Activated CD8-positive, alpha-beta T cell treated with anti-CD3 and anti-CD28 coated beads for 36 hours (primary cell): ENCODE data around the gene INMT. TPM values are rescaled to one million over a fixed set of nuclear protein-coding genes. Genes with fewer than 3 reads are reported as not detected.

Experiments
- ATAC-seq: fragments of 200-7000 bp; cut with Tn5 transposase; one replicate; pipeline ENCODE4 v1.10.0; 2021; ENCODE audit warnings: mild to moderate bottlenecking, moderate library complexity
- CTCF ChIA-PET: fragments of 350-600 bp; sonication (Branson Sonifier 250); formaldehyde crosslinking; loops from one replicate; lab custom pipeline; 2021; ENCODE audit warnings: antibody characterized with exemption; lab: Charles Lee
- POLR2A ChIA-PET: fragments of 350-600 bp; sonication (Branson Sonifier 250); formaldehyde crosslinking; loops from one replicate; lab custom pipeline; 2021; ENCODE audit warnings: antibody characterized with exemption; lab: Charles Lee
- DNase-seq: peaks from one replicate; pipeline ENCODE4 v3.0.0-alpha.2; 2020
- H3K27ac Mint-ChIP-seq: one replicate; pipeline ENCODE4 v1.8.0; 2021; ENCODE audit warnings: mild to moderate bottlenecking, mixed read lengths
- H3K27me3 Mint-ChIP-seq: one replicate; pipeline ENCODE4 v1.8.0; 2021; ENCODE audit warnings: mixed read lengths
- H3K36me3 Mint-ChIP-seq: one replicate; pipeline ENCODE4 v1.8.0; 2021; ENCODE audit warnings: low read depth, mixed read lengths
- H3K4me1 Mint-ChIP-seq: one replicate; pipeline ENCODE4 v1.8.0; 2021; ENCODE audit warnings: low read depth, mixed read lengths
- H3K4me3 Mint-ChIP-seq: one replicate; pipeline ENCODE4 v1.8.0; 2021; ENCODE audit warnings: mild to moderate bottlenecking, moderate library complexity, mixed read lengths
- H3K9me3 Mint-ChIP-seq: one replicate; pipeline ENCODE4 v1.8.0; 2021; ENCODE audit warnings: mixed read lengths
- intact Hi-C: fragments of 100-400 bp; cut with micrococcal nuclease; formaldehyde crosslinking; loops from one replicate; pipeline ENCODE4 v1.10.0; 2022
- total RNA-seq, 2 experiments: library from RNA; stranded (reverse); gene quantifications; one replicate each; pipeline ENCODE4 v1.2.3, GENCODE V29; 2021
- TF ChIP-seq, protein P1 (sequence below): fragments of 200-600 bp; IDR thresholded peaks from one replicate; pipeline ENCODE4 v1.8.0; 2022; ENCODE audit warnings: antibody characterized with exemption, mild to moderate bottlenecking

The INMT gene
- total RNA-seq, 2 experiments from 2014 or later: not detected

DNA sequence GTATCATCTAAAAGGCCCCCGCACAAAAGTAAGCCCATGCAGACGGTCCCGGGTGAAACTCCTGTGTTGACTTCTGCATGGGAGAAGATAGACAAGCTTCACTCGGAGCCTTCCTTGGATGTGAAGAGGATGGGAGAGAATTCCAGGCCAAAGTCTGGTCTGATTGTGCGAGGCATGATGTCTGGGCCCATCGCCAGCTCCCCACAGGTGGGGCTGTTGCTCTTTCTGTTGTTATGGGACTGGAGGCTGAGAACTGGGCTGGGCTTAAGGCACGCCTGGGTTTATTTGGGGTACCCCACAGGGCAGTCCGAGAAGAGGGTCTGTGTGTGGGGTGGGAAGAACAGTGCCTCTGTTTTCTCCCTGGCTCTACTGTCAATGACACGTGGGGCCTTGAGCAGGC lies 33.9 kb downstream of the INMT start:
- no peak for ATAC-seq
- no peaks in the 10 kb centered on the region for H3K9me3 Mint-ChIP-seq
- no peak overlapping the region for H3K27ac Mint-ChIP-seq
- H3K4me1 Mint-ChIP-seq: no peaks in the 10 kb centered on the region
- peaks cover 2% of the 10 kb centered on the region for H3K36me3 Mint-ChIP-seq
- ChIA-PET CTCF (interaction anchor here (1.1 to 1.2 kb wide), 2 partner anchors 45 to 153 kb away, joined by 3 to 4 read pairs; no protein-coding TSS in a partner anchor), POLR2A (no interaction called here)
- no peak for DNase-seq
- TF ChIP-seq, protein P1, sequence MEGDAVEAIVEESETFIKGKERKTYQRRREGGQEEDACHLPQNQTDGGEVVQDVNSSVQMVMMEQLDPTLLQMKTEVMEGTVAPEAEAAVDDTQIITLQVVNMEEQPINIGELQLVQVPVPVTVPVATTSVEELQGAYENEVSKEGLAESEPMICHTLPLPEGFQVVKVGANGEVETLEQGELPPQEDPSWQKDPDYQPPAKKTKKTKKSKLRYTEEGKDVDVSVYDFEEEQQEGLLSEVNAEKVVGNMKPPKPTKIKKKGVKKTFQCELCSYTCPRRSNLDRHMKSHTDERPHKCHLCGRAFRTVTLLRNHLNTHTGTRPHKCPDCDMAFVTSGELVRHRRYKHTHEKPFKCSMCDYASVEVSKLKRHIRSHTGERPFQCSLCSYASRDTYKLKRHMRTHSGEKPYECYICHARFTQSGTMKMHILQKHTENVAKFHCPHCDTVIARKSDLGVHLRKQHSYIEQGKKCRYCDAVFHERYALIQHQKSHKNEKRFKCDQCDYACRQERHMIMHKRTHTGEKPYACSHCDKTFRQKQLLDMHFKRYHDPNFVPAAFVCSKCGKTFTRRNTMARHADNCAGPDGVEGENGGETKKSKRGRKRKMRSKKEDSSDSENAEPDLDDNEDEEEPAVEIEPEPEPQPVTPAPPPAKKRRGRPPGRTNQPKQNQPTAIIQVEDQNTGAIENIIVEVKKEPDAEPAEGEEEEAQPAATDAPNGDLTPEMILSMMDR: no peak
- intact Hi-C loops: no loop called here
- no peaks in the 10 kb centered on the region for H3K27me3 Mint-ChIP-seq
- H3K4me3 Mint-ChIP-seq: no peak overlapping the region

DNA sequence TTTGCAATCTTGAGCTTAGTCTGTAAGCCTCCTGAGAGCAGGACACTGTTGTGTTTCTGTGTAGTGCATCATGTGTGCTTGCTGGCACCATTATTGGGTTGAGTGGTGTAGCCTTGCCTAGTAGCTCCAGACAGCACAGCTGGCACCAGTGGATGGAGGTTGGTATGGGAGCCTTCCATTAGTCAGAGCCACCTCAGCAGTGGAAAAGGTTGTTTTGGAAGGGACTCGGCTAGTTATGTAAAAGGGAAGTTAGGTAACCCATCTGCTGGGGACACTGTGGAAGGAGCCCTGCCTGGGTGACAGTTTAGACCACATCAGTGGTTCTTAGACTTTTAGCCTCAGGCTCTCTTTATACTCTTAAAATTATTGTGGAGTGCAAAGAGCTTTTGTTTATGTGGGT lies 35.6 kb downstream of the INMT start:
- no peak for DNase-seq
- no peak for ATAC-seq
- Mint-ChIP-seq H3K4me3 (no peak overlapping the region), H3K27me3 (no peaks in the 10 kb centered on the region), H3K27ac (no peak overlapping the region), H3K4me1 (no peaks in the 10 kb centered on the region), H3K36me3 (peaks cover 2% of the 10 kb centered on the region), H3K9me3 (no peaks in the 10 kb centered on the region)
- intact Hi-C loops: no loop called here
- ChIA-PET CTCF (no interaction called here), POLR2A (no interaction called here)
- TF ChIP-seq, protein P1: no peak

DNA sequence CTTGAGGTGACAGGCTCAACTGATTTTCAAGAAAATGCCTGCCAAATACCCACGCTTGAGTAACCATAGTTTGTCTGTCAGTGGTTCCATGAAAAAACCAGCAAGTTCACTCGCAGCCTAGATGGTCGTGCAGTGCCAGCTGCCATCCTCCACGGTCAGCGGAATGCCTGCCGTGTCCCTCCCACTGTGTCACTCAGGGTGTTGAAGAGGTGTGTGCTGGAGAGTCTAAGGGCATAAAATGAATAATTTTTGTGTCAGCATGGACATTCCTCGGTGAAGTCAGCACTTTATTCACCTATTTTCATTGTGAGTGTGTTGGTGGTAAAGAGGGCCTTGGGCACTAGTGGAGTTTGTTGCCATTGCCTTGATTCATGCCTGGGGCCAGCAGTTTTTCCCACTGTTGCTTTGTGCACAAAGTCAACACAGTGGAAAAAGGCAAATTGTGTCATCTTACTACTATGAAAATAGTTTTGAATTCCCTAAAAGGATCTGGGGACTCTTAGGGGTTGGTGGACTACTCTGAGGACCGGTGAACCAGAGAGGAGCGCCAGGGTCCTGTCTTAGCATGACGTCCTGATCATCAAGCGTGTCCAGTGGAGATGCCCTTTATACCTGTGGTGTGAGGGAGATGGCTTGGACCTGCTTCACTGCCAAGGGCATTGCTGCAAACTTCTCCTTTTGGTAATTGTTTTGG lies 36.9 kb downstream of the INMT start:
- Mint-ChIP-seq H3K36me3 (no peaks in the 10 kb centered on the region), H3K4me1 (no peaks in the 10 kb centered on the region), H3K4me3 (no peak overlapping the region), H3K27ac (no peak overlapping the region), H3K27me3 (no peaks in the 10 kb centered on the region), H3K9me3 (no peaks in the 10 kb centered on the region)
- CTCF ChIA-PET: no interaction called here
- POLR2A ChIA-PET: no interaction called here
- ATAC-seq: no peak
- TF ChIP-seq, protein P1: no peak
- intact Hi-C loops: no loop called here
- no peak for DNase-seq

DNA sequence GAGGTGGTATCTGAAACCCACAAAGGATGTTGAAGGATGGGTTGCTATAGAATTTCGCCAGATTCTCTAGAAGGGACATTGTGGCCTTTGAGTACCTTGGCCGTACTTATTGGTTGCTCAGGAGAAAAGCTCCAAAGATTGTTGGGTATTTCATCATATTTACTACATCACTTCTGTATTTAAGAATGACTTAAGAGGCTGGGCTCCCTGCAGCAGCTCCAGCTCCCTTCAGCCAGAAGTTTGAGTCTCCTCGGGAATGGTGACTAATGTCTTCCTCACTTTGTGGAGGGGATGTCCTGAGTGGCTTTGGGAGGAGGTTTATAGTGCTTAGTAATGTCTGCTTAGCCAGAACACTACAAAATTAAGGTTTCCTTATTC lies 37.4 kb downstream of the INMT start:
- no peak overlapping the region for H3K27ac Mint-ChIP-seq
- no peak overlapping the region for H3K4me3 Mint-ChIP-seq
- DNase-seq (no peak), ATAC-seq (no peak)
- no peaks in the 10 kb centered on the region for H3K27me3 Mint-ChIP-seq
- TF ChIP-seq, protein P1: no peak
- H3K9me3 Mint-ChIP-seq: no peaks in the 10 kb centered on the region
- intact Hi-C loops: no loop called here
- POLR2A ChIA-PET: no interaction called here
- CTCF ChIA-PET: no interaction called here
- H3K36me3 Mint-ChIP-seq: no peaks in the 10 kb centered on the region
- no peaks in the 10 kb centered on the region for H3K4me1 Mint-ChIP-seq

DNA sequence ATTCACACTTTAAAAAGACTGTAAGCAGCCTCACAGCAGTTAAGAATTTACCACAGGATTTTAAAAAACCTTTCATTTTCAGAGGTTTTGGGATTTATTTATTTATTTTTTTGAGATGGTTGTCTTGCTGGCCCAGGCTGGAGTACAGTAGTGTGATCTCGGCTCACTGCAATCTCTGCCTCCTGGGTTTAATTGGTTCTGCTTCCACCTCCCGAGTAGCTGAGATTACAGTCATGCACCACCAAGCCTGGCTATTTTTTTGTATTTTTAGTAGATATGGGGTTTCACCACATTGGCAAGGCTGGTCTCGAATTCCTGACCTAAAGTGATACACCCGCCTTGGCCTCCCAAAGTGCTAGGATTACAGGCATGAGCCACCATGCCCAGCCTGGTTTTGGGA lies 38.4 kb downstream of the INMT start:
- POLR2A ChIA-PET: interaction anchor here (0.6 kb wide), 1 partner anchor 13 kb away, joined by 3 read pairs; no protein-coding TSS in a partner anchor
- intact Hi-C loops: no loop called here

More for the DNA sequence above, 38.4 kb downstream of the INMT start:
- Mint-ChIP-seq H3K36me3 (no peaks in the 10 kb centered on the region), H3K27ac (no peak overlapping the region), H3K27me3 (no peaks in the 10 kb centered on the region), H3K4me1 (no peaks in the 10 kb centered on the region), H3K9me3 (no peaks in the 10 kb centered on the region), H3K4me3 (no peak overlapping the region)
- ATAC-seq (no peak), DNase-seq (no peak)
- TF ChIP-seq, protein P1: no peak
- CTCF ChIA-PET: interaction anchor here (1.1 to 1.4 kb wide), 2 partner anchors 51 to 140 kb away, joined by 3 to 6 read pairs; no protein-coding TSS in a partner anchor
